NCI-H446 (cell line): ENCODE measurements around the gene CAD.

Experiments
- DNase-seq, 2 experiments: peaks; one replicate each; lab custom pipeline; 2025; lab: John Stamatoyannopoulos, UW

Gene CAD

DNA sequence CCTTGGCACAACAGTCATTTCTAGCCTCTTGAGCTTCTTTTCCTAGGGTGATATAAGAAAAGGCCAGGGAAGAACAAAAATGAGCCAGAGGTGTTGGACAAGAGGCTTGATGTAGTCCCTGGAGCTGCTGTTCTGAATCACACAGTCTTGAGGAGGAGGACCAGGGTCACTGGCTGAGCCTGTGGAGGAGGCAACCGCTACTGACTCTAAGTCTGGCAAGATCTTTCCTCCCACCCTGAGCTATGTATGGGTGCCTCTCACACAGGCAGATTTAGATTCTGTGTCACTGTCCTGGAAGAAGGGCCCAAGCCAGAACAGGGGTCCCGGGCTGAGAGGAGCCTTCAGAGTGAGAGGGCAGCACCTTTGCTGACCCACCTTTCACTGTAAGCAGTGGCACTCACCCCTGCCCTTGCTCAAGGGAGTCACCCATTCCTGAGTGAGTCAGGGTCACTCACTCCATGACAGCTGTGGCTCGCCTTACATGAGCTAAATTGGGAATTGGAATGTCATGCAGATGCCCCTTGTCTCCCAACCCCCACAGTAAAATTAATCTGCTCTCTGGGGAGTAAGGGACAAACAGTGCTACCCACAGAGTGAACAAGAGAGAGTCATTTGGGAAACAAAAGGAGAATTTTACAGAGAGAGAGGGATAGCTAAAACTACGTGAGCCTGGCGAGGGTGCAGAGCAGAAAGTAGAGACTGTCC, 64.8 kb downstream of the CAD start, which contains the start of gene TRIM54:
TRIM54 (plus strand) TSS at position 575 of the 705 bp plus-strand sequence. CDS start 303 bp downstream, outside the sequence.
- DNase-seq: no peak

DNA sequence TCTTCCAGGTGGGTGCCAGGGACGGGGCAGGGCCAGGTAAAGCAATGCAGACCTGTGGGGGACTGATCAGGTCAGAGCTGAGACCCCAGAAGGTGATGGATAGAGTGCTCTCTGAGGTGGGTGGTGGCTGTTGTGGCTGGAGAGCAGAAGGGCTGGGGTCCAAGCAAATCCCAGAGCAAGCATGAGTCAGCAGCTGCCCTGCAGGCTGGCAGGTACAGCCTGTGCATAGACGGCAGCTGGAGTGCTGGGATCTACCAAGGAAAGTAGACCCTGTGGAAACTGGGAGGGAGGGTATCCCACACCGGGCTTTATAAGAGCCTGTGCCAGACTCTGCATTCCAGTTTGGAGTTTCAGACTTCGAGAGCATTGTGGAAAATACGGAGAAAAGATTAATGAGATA, 65.7 kb downstream of the CAD start:
- DNase-seq: no peak

DNA sequence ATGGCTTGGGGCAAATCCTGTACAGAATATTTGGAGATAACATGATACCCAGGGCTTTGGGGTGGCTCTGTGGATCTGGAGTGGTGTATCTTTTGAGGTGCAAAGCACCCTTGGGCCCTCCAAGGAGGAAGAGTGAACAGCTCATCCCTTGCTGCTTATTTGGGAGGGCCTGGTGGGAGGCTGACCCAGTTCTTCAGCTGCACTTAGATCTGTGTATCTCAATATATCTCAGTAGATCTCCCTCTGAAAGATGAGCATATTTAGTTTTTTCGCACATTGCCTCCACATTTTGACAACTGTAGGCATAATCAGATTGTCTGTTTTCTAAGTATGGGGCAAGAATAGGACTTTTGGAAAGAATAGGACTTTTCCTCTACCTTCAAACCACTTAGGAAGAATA, 67.8 kb downstream of the CAD start:
- no peak for DNase-seq

DNA sequence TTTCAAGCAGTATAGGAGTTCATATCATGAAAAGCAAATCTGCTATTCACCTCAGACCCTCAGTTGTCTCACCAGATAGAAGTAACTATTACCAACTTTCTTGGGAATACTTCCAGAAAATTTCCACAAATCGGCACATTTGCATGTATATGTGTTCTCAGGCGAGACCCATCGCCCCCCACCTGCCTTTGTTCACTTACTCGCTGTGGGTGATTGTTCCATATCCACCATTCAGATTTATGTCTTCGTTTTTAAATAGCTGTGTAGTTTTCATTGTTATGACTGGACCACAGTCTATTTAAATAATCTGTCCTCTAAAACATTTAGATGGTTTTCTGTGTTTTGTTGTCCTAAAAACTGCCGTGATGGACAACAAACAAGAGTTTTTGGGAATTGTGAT, 68.3 kb downstream of the CAD start:
- DNase-seq: no peak

DNA sequence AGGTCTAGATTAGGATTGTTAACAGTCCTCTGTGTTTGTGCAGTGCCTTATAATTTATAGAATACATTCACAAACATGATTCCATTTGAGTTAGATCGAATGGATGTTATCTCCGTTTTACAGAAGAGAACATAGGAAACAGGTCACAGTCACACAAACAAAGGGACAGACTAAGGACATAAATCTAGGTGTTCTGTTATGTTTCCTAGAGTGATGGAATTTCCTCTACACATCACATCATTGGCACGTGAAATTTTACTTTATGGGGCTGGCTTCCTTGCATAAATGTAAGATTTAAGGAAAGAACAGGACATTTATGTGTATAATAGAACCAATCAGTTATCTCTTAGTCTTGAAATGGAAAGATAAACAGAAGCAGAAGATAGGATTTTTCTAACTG, 71.4 kb downstream of the CAD start:
- no peak for DNase-seq

DNA sequence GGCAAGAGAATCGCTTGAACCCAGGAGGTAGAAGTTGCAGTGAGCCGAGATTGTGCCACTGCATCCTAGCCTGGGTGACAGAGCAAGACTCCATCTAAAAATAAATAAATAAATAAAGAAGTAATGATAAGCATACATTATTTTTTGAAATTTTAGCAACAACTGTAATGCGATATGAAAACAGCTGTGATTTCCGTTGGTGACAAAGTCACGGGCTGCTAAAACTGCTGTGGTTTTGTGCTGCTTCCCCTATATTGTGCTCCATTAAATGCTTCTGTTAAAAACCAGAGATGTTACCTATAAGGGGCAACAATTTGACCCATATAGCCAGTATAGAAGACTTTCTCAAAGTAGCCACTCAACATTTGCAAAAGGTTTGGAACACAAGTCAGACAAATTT, 73.4 kb downstream of the CAD start:
- no peak for DNase-seq

DNA sequence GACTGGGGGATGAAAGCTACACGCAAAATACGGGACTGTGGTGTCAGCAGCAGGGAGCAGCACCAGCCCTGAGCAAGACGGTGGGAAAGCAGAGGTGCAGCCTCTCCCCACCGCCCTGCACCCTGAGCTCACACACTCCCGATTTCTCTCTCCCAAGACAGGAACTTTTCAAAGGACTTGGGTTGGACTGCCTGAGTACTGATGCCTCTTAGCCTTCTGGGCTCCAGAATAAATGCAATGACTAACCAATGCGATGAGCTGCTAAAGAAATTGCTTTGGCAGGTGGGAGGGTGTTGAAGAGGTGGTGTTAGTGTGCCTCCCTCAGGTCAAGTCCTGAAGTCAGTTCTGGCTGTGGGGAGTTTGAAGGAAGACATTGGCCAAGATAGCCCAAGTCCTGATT, 74.7 kb downstream of the CAD start:
- no peak for DNase-seq
